Measurements from ENCODE around the gene ATP5IF1.

GRCh38 chr1:28229996-28230395 is 5.9 kb upstream of the ATP5IF1 start:
- TF ChIP-seq POLR2A (IDR thresholded peaks at IDR 0.05) (no peak), CTCF (IDR thresholded peaks at IDR 0.05) (no peak), EP300 (IDR thresholded peaks at IDR 0.05) (no peak), POLR2AphosphoS5 (IDR thresholded peaks at IDR 0.05) (no peak)

All from upper lobe of left lung (tissue), 4 donors.